H9 (cell line): Measurements from ENCODE around the gene MMP15. TPM values are rescaled to one million over a fixed set of nuclear protein-coding genes. Genes with fewer than 3 reads are reported as not detected.

Source experiments
- DNase-seq: peaks from one replicate; pipeline ENCODE4 v3.0.0-alpha.2; 2017
- H2AFZ ChIP-seq: one replicate; pipeline ENCODE4 v1.6.1; 2013; ENCODE audit warnings: mild to moderate bottlenecking, low read length, control low read depth, moderate library complexity
- H2AK5ac ChIP-seq: 2 replicates; pipeline ENCODE4 v1.6.1; 2013; ENCODE audit warnings: low read length, control low read depth, mixed read lengths; ENCODE audit not compliant: insufficient read length
- H2BK120ac ChIP-seq: one replicate; pipeline ENCODE4 v1.6.1; 2013; ENCODE audit warnings: low read depth, mild to moderate bottlenecking, low read length, control low read depth, inconsistent platforms; ENCODE audit not compliant: poor library complexity, severe bottlenecking
- H2BK12ac ChIP-seq: 2 replicates; pipeline ENCODE4 v1.6.1; 2013; ENCODE audit warnings: low read length, control low read depth, mixed read lengths, low read depth; ENCODE audit not compliant: insufficient read length
- H2BK15ac ChIP-seq: 2 replicates; pipeline ENCODE4 v1.6.1; 2013; ENCODE audit warnings: low read depth, low read length, control low read depth
- H2BK20ac ChIP-seq: one replicate; pipeline ENCODE4 v1.6.1; 2013; ENCODE audit warnings: low read depth, mild to moderate bottlenecking, low read length, control low read depth, inconsistent platforms; ENCODE audit not compliant: poor library complexity, severe bottlenecking
- H2BK5ac ChIP-seq: 2 replicates; pipeline ENCODE4 v1.6.1; 2013; ENCODE audit warnings: low read length, control low read depth, mixed read lengths; ENCODE audit not compliant: insufficient read length
- H3K14ac ChIP-seq: 2 replicates; pipeline ENCODE4 v1.6.1; 2013; ENCODE audit warnings: low read length, control low read depth; ENCODE audit not compliant: insufficient read depth
- H3K18ac ChIP-seq: 2 replicates; pipeline ENCODE4 v1.6.1; 2013; ENCODE audit warnings: low read depth, mild to moderate bottlenecking, mixed read lengths, low read length, control low read depth; ENCODE audit not compliant: insufficient read length
- H3K23ac ChIP-seq: 2 replicates; pipeline ENCODE4 v1.6.1; 2013; ENCODE audit warnings: low read length, control low read depth, mixed read lengths, low read depth; ENCODE audit not compliant: insufficient read length
- H3K23me2 ChIP-seq: 2 replicates; pipeline ENCODE4 v1.6.1; 2013; ENCODE audit warnings: low read depth, mild to moderate bottlenecking, mixed read lengths, low read length, control low read depth; ENCODE audit not compliant: insufficient read length, poor library complexity, severe bottlenecking
- H3K27ac ChIP-seq: 2 replicates; pipeline ENCODE4 v1.5.1; 2013; ENCODE audit warnings: low read length, control low read depth, mixed read lengths, low read depth; ENCODE audit not compliant: insufficient read length
- H3K27me3 ChIP-seq: 2 replicates; pipeline ENCODE4 v1.6.1; 2013; ENCODE audit warnings: low read length, control low read depth, inconsistent platforms; ENCODE audit not compliant: insufficient read depth
- H3K4ac ChIP-seq: 2 replicates; pipeline ENCODE4 v1.6.1; 2013; ENCODE audit warnings: low read depth, mild to moderate bottlenecking, control low read depth, inconsistent platforms, low read length, moderate library complexity
- H3K4me1 ChIP-seq: 2 replicates; pipeline ENCODE4 v1.6.1; 2013; ENCODE audit warnings: low read length, control low read depth, inconsistent platforms; ENCODE audit not compliant: insufficient read depth
- H3K4me2 ChIP-seq: 2 replicates; pipeline ENCODE4 v1.6.1; 2013; ENCODE audit warnings: low read length, control low read depth, mixed read lengths; ENCODE audit not compliant: insufficient read length, insufficient read depth
- H3K56ac ChIP-seq: 2 replicates; pipeline ENCODE4 v1.6.1; 2013; ENCODE audit warnings: low read depth, mild to moderate bottlenecking, mixed read lengths, low read length, control low read depth; ENCODE audit not compliant: insufficient read length
- H3K79me1 ChIP-seq: 2 replicates; pipeline ENCODE4 v1.6.1; 2013; ENCODE audit warnings: low read depth, mild to moderate bottlenecking, moderate library complexity, low read length, control low read depth, inconsistent platforms; ENCODE audit not compliant: insufficient read depth, poor library complexity, severe bottlenecking
- H3K79me2 ChIP-seq: 2 replicates; pipeline ENCODE4 v1.6.1; 2013; ENCODE audit warnings: low read length, control low read depth, inconsistent platforms; ENCODE audit not compliant: insufficient read depth
- H3K9ac ChIP-seq: 2 replicates; pipeline ENCODE4 v1.6.1; 2013; ENCODE audit warnings: low read length, control low read depth, mixed read lengths; ENCODE audit not compliant: insufficient read length; ENCODE audit errors: extremely low read depth
- H3K9me3 ChIP-seq: one replicate; pipeline ENCODE4 v1.6.1; 2013; ENCODE audit warnings: low read depth, low read length, inconsistent platforms; ENCODE audit not compliant: control insufficient read depth
- H3T11ph ChIP-seq: one replicate; pipeline ENCODE4 v1.6.1; 2013; ENCODE audit warnings: mild to moderate bottlenecking, low read length, control low read depth, inconsistent platforms
- H4K20me1 ChIP-seq: one replicate; pipeline ENCODE4 v1.6.1; 2013; ENCODE audit not compliant: control insufficient read depth, insufficient read length, insufficient read depth
- H4K5ac ChIP-seq: 2 replicates; pipeline ENCODE4 v1.6.1; 2013; ENCODE audit warnings: low read depth, mild to moderate bottlenecking, mixed read lengths, low read length, control low read depth; ENCODE audit not compliant: insufficient read length
- H4K8ac ChIP-seq: replicated peaks from 2 replicates; pipeline ENCODE4 v1.6.1; 2013; ENCODE audit warnings: low read length, control low read depth, mixed read lengths, low read depth; ENCODE audit not compliant: insufficient read length
- H4K91ac ChIP-seq: 2 replicates; pipeline ENCODE4 v1.6.1; 2013; ENCODE audit warnings: low read depth, mild to moderate bottlenecking, moderate library complexity, mixed read lengths, low read length, control low read depth; ENCODE audit not compliant: insufficient read length
- H3K27ac Mint-ChIP-seq, 3 experiments: 2 replicates in 2 of 3; 3 replicates in 1 of 3; pipeline ENCODE4 v1.8.0; 2020 to 2021; ENCODE audit warnings: mixed read lengths in 3 of 3, mild to moderate bottlenecking in 1 of 3, moderate library complexity in 1 of 3
- H3K27me3 Mint-ChIP-seq: 2 replicates; pipeline ENCODE4 v1.8.0; 2021; ENCODE audit warnings: low read depth, mild to moderate bottlenecking, moderate library complexity, mixed read lengths
- H3K36me3 Mint-ChIP-seq, 3 experiments: 2 replicates in 2 of 3; 3 replicates in 1 of 3; pipeline ENCODE4 v1.8.0; 2020 to 2021; ENCODE audit warnings: low read depth in 3 of 3, mixed read lengths in 3 of 3; ENCODE audit not compliant: insufficient read depth in 1 of 3
- H3K4me1 Mint-ChIP-seq, 2 experiments: 2 replicates each; pipeline ENCODE4 v1.8.0; 2020; ENCODE audit warnings: mixed read lengths in 2 of 2
- H3K4me3 Mint-ChIP-seq, 2 experiments: 2 replicates in 1 of 2; 3 replicates in 1 of 2; pipeline ENCODE4 v1.8.0; 2020 to 2021; ENCODE audit warnings: mild to moderate bottlenecking in 2 of 2, mixed read lengths in 2 of 2, moderate library complexity in 1 of 2
- H3K9me3 Mint-ChIP-seq, 2 experiments: 2 replicates in 1 of 2; 3 replicates in 1 of 2; pipeline ENCODE4 v1.8.0; 2020; ENCODE audit warnings: mild to moderate bottlenecking in 2 of 2, mixed read lengths in 2 of 2, moderate library complexity in 1 of 2
- WGBS: extraction: QIAGEN DNeasy Blood & Tissue Kit; methylation state at CpG from one replicate; pipeline ENCODE4 v1.1.7; 2013; ENCODE audit warnings: missing lambda C conversion rate, low lambda C conversion rate, mixed read lengths; ENCODE audit not compliant: insufficient read length; ENCODE audit errors: extremely low coverage; 5-methylcytosine and 5-hydroxymethylcytosine counted together
- total RNA-seq: library from RNA; stranded (reverse); gene quantifications from 2 replicates; pipeline ENCODE4 v1.2.1, GENCODE V29; 2021
- TF ChIP-seq, protein P1 (sequence below): fragments of 200-600 bp; sonication (generic); conservative IDR thresholded peaks from 3 replicates; pipeline ENCODE4 v1.8.0; 2021; ENCODE audit warnings: antibody characterized with exemption, mild to moderate bottlenecking

The MMP15 gene
- total RNA-seq, 1 experiment from 2014 or later = 32.9 TPM

GRCh38 chr16:58026139-58026704, 668 bp downstream of the MMP15 start:
- Histone ChIP-seq H3K4me1 (peaks cover 18% of the 10 kb centered on the region; the same call in 1 of the 2 replicates), H4K91ac (no peak overlapping the region), H3K23ac (no peak overlapping the region), H2AK5ac (no peak overlapping the region), H3K18ac (no peak overlapping the region), H2BK12ac (no peak overlapping the region), H2BK5ac (no peak overlapping the region), H3K23me2 (peaks cover 17% of the 10 kb centered on the region), H3K4ac (no peak overlapping the region), H3K56ac (no peak overlapping the region), H2BK15ac (no peak overlapping the region), H3K4me2 (peak overlapping the region; percentile 78), H3K14ac (peak overlapping the region; percentile 4; the same call in 1 of the 2 replicates), H3K79me1 (peaks cover 2% of the 10 kb centered on the region), H4K8ac (no peak overlapping the region), H3K27me3 (no peaks in the 10 kb centered on the region), H4K5ac (no peak overlapping the region), H3K9ac (peak overlapping the region; percentile 3), H2AFZ (no peak overlapping the region), H3T11ph (no peak overlapping the region), H4K20me1 (no peaks in the 10 kb centered on the region), H2BK120ac (no peak overlapping the region), H3K79me2 (peaks cover 2% of the 10 kb centered on the region; the same call in 1 of the 2 replicates), H3K27ac (no peak overlapping the region), H2BK20ac (no peak overlapping the region), H3K9me3 (no peaks in the 10 kb centered on the region)
- peaks cover 46 to 56% of the 10 kb centered on the region in 2 experiments for H3K4me1 Mint-ChIP-seq
- TF ChIP-seq, protein P1, sequence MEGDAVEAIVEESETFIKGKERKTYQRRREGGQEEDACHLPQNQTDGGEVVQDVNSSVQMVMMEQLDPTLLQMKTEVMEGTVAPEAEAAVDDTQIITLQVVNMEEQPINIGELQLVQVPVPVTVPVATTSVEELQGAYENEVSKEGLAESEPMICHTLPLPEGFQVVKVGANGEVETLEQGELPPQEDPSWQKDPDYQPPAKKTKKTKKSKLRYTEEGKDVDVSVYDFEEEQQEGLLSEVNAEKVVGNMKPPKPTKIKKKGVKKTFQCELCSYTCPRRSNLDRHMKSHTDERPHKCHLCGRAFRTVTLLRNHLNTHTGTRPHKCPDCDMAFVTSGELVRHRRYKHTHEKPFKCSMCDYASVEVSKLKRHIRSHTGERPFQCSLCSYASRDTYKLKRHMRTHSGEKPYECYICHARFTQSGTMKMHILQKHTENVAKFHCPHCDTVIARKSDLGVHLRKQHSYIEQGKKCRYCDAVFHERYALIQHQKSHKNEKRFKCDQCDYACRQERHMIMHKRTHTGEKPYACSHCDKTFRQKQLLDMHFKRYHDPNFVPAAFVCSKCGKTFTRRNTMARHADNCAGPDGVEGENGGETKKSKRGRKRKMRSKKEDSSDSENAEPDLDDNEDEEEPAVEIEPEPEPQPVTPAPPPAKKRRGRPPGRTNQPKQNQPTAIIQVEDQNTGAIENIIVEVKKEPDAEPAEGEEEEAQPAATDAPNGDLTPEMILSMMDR = no peak
- peak overlapping the region; percentile 73 to 87 for H3K4me3 Mint-ChIP-seq
- WGBS = no CpG with 5 or more reads among the region's 65 CpGs
- no peak overlapping the region for H3K27ac Mint-ChIP-seq
- peaks cover 0 to 6% (median 5%) of the 10 kb centered on the region in 3 experiments; a peak in 4 of 7 replicates for H3K36me3 Mint-ChIP-seq
- peaks cover 12% of the 10 kb centered on the region for H3K27me3 Mint-ChIP-seq
- no peaks in the 10 kb centered on the region for H3K9me3 Mint-ChIP-seq
- no peak for DNase-seq
